HepG2 (cell line): ENCODE results near the gene LSR. TPM values are rescaled to one million over a fixed set of nuclear protein-coding genes. Genes with fewer than 3 reads are reported as not detected.
A peak's percentile ranks its signal among the peaks of the same experiment; 100 is the strongest.

Experiments
- FOXC1 ChIP-seq: sonication (generic); formaldehyde crosslinking; IDR thresholded peaks from 2 replicates; pipeline ENCODE4 v1.8.0; 2022; ENCODE audit warnings: mild to moderate bottlenecking, missing genetic modification reagents, borderline replicate concordance
- HMGA1 ChIP-seq: sonication (generic); formaldehyde crosslinking; conservative IDR thresholded peaks from 2 replicates; pipeline ENCODE4 v1.4.0; 2020; ENCODE audit warnings: missing genetic modification reagents
- MXI1 ChIP-seq: IDR thresholded peaks from 3 replicates; pipeline ENCODE4 v1.6.1; 2012; ENCODE audit warnings: low read depth, low read length, inconsistent platforms, borderline replicate concordance
- ZNF432 ChIP-seq: sonication (generic); formaldehyde crosslinking; IDR thresholded peaks from 2 replicates; pipeline ENCODE4 v1.5.0; 2020; ENCODE audit warnings: missing genetic modification reagents, mild to moderate bottlenecking, borderline replicate concordance
- ZNF44 ChIP-seq: sonication (generic); formaldehyde crosslinking; IDR thresholded peaks from 2 replicates; pipeline ENCODE4 v1.5.1; 2020; ENCODE audit warnings: mild to moderate bottlenecking, missing genetic modification reagents
- ZNF605 ChIP-seq: sonication (generic); formaldehyde crosslinking; IDR thresholded peaks from 2 replicates; pipeline ENCODE4 v1.8.0; 2022; ENCODE audit warnings: mild to moderate bottlenecking, missing genetic modification reagents
- ZNF687 ChIP-seq: sonication (generic); formaldehyde crosslinking; IDR thresholded peaks from 2 replicates; pipeline ENCODE4 v1.5.1; 2020; ENCODE audit warnings: mild to moderate bottlenecking, missing genetic modification reagents, moderate library complexity
- ZNF761 ChIP-seq: sonication (generic); formaldehyde crosslinking; conservative IDR thresholded peaks from 2 replicates; pipeline ENCODE4 v1.4.0; 2020; ENCODE audit warnings: mild to moderate bottlenecking, missing genetic modification reagents
- polyA plus RNA-seq, 8 experiments: library from polyadenylated mRNA; depleted of rRNA in 3 of 8; stranded (reverse) in 7 of 8; unstranded in 1 of 8; fragments of >200 nt; fragmentation: Illumina TruSeq in 4 of 8; extraction: Trizol in 4 of 8; gene quantifications; 2 replicates each; pipeline versions ENCODE4 v1.2.1 to v1.2.3, GENCODE V29; 2011 to 2016; ENCODE audit warnings: low read depth in 4 of 8, missing spikeins in 1 of 8, mixed read lengths in 1 of 8; ENCODE audit not compliant: insufficient read depth in 1 of 8
- total RNA-seq, 5 experiments: library from RNA; depleted of rRNA; stranded (reverse); fragments of >200 nt; fragmentation: Illumina TruSeq; extraction: Trizol; gene quantifications; 2 replicates each; pipeline ENCODE4 v1.2.3, GENCODE V29; 2016; ENCODE audit warnings: low read depth in 1 of 5
- TF ChIP-seq, protein P1 (sequence below), 2 experiments: sonication (generic) in 1 of 2; formaldehyde crosslinking in 1 of 2; IDR thresholded peaks; 2 replicates each; pipeline versions ENCODE4 v1.4.0 to v1.6.1; 2016 to 2020; ENCODE audit warnings: borderline replicate concordance in 1 of 2, low read depth in 1 of 2, mild to moderate bottlenecking in 1 of 2, missing genetic modification reagents in 1 of 2
- TF ChIP-seq, protein P2 (sequence below): sonication (generic); formaldehyde crosslinking; IDR thresholded peaks from 2 replicates; pipeline ENCODE4 v1.5.0; 2020; ENCODE audit warnings: missing genetic modification reagents

Gene LSR
- total and polyA plus RNA-seq, 2 of the 13 experiments (the other 11 are each of a cell fraction or from before 2014, with no cell fraction given) = 29.2 to 79.2 TPM

DNA sequence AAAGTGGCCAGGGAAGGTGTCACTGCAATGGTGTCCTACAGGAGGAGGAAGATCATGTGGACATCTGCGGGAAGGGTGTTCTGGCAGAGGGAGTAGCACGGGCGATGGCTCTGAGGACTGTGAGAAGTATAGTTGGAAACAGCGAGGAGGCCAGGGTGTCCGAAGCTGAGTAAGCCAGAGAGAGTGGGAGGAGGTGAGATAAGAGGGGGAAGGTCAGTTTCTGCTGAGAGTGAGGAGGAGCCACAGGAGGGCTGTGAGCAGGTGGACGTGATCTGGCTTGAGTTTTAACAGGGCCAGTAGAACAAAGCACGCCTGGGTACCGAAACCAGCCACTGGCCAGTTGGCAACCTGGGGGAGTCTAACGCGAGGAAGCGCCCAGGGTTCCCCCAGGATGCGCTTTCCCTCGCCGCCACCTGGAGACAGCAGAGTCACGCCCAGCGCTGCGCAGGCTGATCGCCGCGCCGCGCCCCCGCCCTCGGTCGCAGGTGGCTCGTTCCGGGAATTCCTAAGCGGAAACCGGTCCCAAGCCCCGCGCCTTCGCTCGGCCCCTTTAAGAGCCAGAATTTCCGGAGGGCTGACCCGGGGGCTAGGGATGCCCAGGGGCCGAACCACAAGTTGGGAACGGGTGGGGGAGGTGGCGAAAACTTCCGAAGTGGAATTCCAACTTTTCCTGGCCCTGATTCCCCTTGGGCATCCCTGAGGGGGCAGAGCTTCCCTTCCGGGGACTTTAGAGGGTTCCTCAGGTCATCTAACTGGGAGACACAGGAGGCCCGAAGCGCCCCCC is 1.1 kb upstream of the LSR start (continued):
- no peak for TF ChIP-seq HMGA1
- TF ChIP-seq ZNF432 = no peak
- TF ChIP-seq, protein P1, sequence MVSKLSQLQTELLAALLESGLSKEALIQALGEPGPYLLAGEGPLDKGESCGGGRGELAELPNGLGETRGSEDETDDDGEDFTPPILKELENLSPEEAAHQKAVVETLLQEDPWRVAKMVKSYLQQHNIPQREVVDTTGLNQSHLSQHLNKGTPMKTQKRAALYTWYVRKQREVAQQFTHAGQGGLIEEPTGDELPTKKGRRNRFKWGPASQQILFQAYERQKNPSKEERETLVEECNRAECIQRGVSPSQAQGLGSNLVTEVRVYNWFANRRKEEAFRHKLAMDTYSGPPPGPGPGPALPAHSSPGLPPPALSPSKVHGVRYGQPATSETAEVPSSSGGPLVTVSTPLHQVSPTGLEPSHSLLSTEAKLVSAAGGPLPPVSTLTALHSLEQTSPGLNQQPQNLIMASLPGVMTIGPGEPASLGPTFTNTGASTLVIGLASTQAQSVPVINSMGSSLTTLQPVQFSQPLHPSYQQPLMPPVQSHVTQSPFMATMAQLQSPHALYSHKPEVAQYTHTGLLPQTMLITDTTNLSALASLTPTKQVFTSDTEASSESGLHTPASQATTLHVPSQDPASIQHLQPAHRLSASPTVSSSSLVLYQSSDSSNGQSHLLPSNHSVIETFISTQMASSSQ (IDR thresholded peaks at IDR 0.05; ENCODE audit: low read depth) = 0 out of 2 replicates have a peak, but pooled peaks have one; percentile 7
- TF ChIP-seq, protein P1 (CRISPR knock-in tag; IDR thresholded peaks at IDR 0.05; ENCODE audit: borderline replicate concordance) = peak; percentile 15; the same call in 1 of the 2 replicates
- no peak for TF ChIP-seq ZNF44
- peak; percentile 69 for TF ChIP-seq ZNF687 (CRISPR knock-in tag)
- TF ChIP-seq FOXC1 (CRISPR knock-in tag) = peak; percentile 75
- TF ChIP-seq, protein P2, sequence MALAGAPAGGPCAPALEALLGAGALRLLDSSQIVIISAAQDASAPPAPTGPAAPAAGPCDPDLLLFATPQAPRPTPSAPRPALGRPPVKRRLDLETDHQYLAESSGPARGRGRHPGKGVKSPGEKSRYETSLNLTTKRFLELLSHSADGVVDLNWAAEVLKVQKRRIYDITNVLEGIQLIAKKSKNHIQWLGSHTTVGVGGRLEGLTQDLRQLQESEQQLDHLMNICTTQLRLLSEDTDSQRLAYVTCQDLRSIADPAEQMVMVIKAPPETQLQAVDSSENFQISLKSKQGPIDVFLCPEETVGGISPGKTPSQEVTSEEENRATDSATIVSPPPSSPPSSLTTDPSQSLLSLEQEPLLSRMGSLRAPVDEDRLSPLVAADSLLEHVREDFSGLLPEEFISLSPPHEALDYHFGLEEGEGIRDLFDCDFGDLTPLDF (CRISPR knock-in tag) = peak; percentile 59; the same call in 1 of the 2 replicates
- 0 out of 2 replicates have a peak, but pooled peaks have one; percentile 9 for TF ChIP-seq ZNF605 (CRISPR knock-in tag)
- peak; percentile 75; the same call in 2 of the 3 replicates for TF ChIP-seq MXI1
- peak; percentile 10; the same call in 1 of the 2 replicates for TF ChIP-seq ZNF761 (CRISPR knock-in tag)
